HCT116 (cell line): ENCODE results near the gene KICS2.
A peak's percentile ranks its signal among the peaks of the same experiment; 100 is the strongest.

Source experiments
- CTCF ChIP-seq, 3 experiments: fragments of 200-600 bp in 1 of 3; sonication (generic) in 1 of 3; IDR thresholded peaks in 2 of 3; conservative IDR thresholded peaks in 1 of 3; 2 replicates each; pipeline ENCODE4 v1.5.1; 2012 to 2017; ENCODE audit warnings: low read depth in 2 of 3, low read length in 2 of 3, antibody characterized with exemption in 1 of 3, borderline replicate concordance in 1 of 3, control low read depth in 1 of 3, mild to moderate bottlenecking in 1 of 3, mixed read lengths in 1 of 3, mixed run types in 1 of 3, moderate library complexity in 1 of 3; ENCODE audit not compliant: insufficient read depth in 1 of 3
- EZH2 ChIP-seq: fragments of 200-600 bp; sonication (generic); IDR thresholded peaks from 2 replicates; pipeline ENCODE4 v1.6.1; 2017; ENCODE audit warnings: antibody characterized with exemption, mixed run types
- EZH2phosphoT487 ChIP-seq: fragments of 200-600 bp; IDR thresholded peaks from 2 replicates; pipeline ENCODE4 v1.6.1; 2018; ENCODE audit warnings: antibody characterized with exemption, borderline replicate concordance
- JUND ChIP-seq: IDR thresholded peaks from 2 replicates; pipeline ENCODE4 v1.6.1; 2012
- MAX ChIP-seq: IDR thresholded peaks from 2 replicates; pipeline ENCODE4 v1.6.1; 2012
- POLR2A ChIP-seq: IDR thresholded peaks from 2 replicates; pipeline ENCODE4 v1.7.0; 2011; ENCODE audit warnings: borderline replicate concordance; ENCODE audit not compliant: insufficient read depth, insufficient read length; ENCODE audit errors: extremely low read depth
- POLR2AphosphoS5 ChIP-seq: IDR thresholded peaks from 2 replicates; pipeline ENCODE4 v1.6.1; 2011; ENCODE audit warnings: mild to moderate bottlenecking, low read depth, low read length, moderate library complexity
- RAD21 ChIP-seq: IDR thresholded peaks from 2 replicates; pipeline ENCODE4 v1.6.1; 2012; ENCODE audit warnings: low read depth, mild to moderate bottlenecking
- SIN3A ChIP-seq: IDR thresholded peaks from 2 replicates; pipeline ENCODE4 v1.6.1; 2012; ENCODE audit warnings: low read depth
- SP1 ChIP-seq: IDR thresholded peaks from 2 replicates; pipeline ENCODE4 v1.6.1; 2012; ENCODE audit warnings: low read depth

- TF ChIP-seq POLR2A (no peak), EZH2 (no peak), MAX (peak; percentile 100), EZH2phosphoT487 (no peak), CTCF (IDR thresholded peaks at IDR 0.05 in 2 of 3, conservative IDR thresholded peaks at IDR 0.05 in 1 of 3; ENCODE audit: borderline replicate concordance in 1 of 3, insufficient read depth in 1 of 3, low read depth in 2 of 3, low read length in 2 of 3) (no peak), SP1 (no peak), RAD21 (no peak), SIN3A (peak; percentile 99), POLR2AphosphoS5 (peak; percentile 89), JUND (no peak)
These were observed at the start of gene KICS2 for GRCh38 chr12:64222009-64222765.
